Tibial nerve (tissue), 4 donors: Measurements from ENCODE around the gene PAFAH1B2. TPM values are rescaled to one million over a fixed set of nuclear protein-coding genes. Genes with fewer than 3 reads are reported as not detected.
A peak's percentile ranks its signal among the peaks of the same experiment; 100 is the strongest.

Experiments
- DNase-seq, 2 donors: peaks; one replicate each; pipeline ENCODE4 v3.0.0-alpha.2; 2019; ENCODE audit warnings: low spot score in 2 of 2
- H3K27ac ChIP-seq, 4 donors: fragments of 200-600 bp; sonication (generic) in 3 of 4; one replicate each; pipeline ENCODE4 v1.5.1; 2017 to 2019; ENCODE audit warnings: mild to moderate bottlenecking in 1 of 4
- H3K27me3 ChIP-seq, 2 donors: fragments of 200-600 bp; sonication (generic) in 1 of 2; one replicate each; pipeline versions ENCODE4 v1.5.1 to v1.6.0; 2017 to 2019
- H3K36me3 ChIP-seq, 3 donors: fragments of 200-600 bp; sonication (generic); one replicate each; pipeline ENCODE4 v1.5.1; 2018 to 2019
- H3K4me1 ChIP-seq, 4 donors: fragments of 200-600 bp; sonication (generic) in 3 of 4; one replicate each; pipeline ENCODE4 v1.5.1; 2017 to 2019
- H3K4me3 ChIP-seq, 4 donors: fragments of 200-600 bp; sonication (generic) in 3 of 4; one replicate each; pipeline ENCODE4 v1.5.1; 2017 to 2019; ENCODE audit warnings: mild to moderate bottlenecking in 1 of 4, moderate library complexity in 1 of 4
- H3K9me3 ChIP-seq, 4 donors: fragments of 200-600 bp; sonication (generic) in 3 of 4; one replicate each; pipeline ENCODE4 v1.5.1; 2017 to 2019
- EP300 ChIP-seq, 2 donors: sonication (generic); formaldehyde crosslinking; IDR thresholded peaks; one replicate each; pipeline ENCODE4 v1.6.1; 2017; ENCODE audit warnings: antibody characterized with exemption in 2 of 2, mild to moderate bottlenecking in 1 of 2
- POLR2A ChIP-seq, 2 donors: fragments of 450-650 bp; IDR thresholded peaks; one replicate each; pipeline ENCODE4 v1.6.1; 2017; ENCODE audit warnings: antibody characterized with exemption in 2 of 2, mild to moderate bottlenecking in 2 of 2, moderate library complexity in 2 of 2
- WGBS, 2 donors: methylation state at CpG; one replicate each; pipeline ENCODE4 v1.1.5; 2018; 5-methylcytosine and 5-hydroxymethylcytosine counted together
- total RNA-seq, 4 donors: library from RNA; depleted of rRNA; stranded (reverse); fragments of >200 nt; gene quantifications; one replicate each; pipeline ENCODE4 v1.1.0, GENCODE V29; 2016
- TF ChIP-seq, protein P1 (sequence below), 5 experiments: fragments of 200-600 bp in 3 of 5; fragments of 450-650 bp in 2 of 5; sonication (generic) in 3 of 5; IDR thresholded peaks; one replicate each; pipeline ENCODE4 v1.5.1; 2016 to 2019; ENCODE audit warnings: antibody characterized with exemption in 5 of 5, mild to moderate bottlenecking in 3 of 5, moderate library complexity in 2 of 5

Gene PAFAH1B2
- total RNA-seq, 4 donors from 2014 or later = 96.9 to 125 (median 109) TPM

DNA sequence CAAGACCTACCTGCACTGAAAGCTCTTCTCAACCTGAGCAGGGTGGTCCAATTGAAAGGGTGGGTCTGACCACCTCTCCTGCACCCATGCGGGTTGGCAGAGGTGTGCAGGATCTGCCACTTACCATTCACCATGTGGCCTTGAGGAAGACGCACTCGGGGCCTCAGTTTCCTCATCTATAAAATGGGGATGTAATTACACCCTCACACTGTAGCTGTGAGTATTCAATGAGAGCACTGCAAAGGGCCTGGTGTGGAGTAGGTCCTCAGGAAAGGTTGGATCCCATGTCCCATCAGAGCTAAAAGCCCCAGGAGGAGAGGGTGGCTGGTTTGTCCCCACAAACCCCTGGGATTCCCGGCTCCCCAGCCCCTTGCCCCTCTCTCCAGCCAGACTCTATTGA is 54.5 kb downstream of the PAFAH1B2 start:
- WGBS, 2 donors = 59 to 63% methylated on average over 3 to 4 of the region's 4 CpGs
- Histone ChIP-seq H3K36me3 (peaks cover 0 to 67% (median 9%) of the 10 kb centered on the region in 3 donors), H3K4me1 (peaks cover 0 to 53% (median 17%) of the 10 kb centered on the region in 4 donors), H3K9me3 (no peaks in the 10 kb centered on the region), H3K27me3 (no peaks in the 10 kb centered on the region), H3K4me3 (peak overlapping the region; percentile 28 to 60 (median 56)), H3K27ac (peak overlapping the region; percentile 80 to 92 (median 88))
- no peak for DNase-seq
- TF ChIP-seq EP300 (IDR thresholded peaks at IDR 0.05) = no peak
- no peak for TF ChIP-seq POLR2A (IDR thresholded peaks at IDR 0.05)
- TF ChIP-seq, protein P1, sequence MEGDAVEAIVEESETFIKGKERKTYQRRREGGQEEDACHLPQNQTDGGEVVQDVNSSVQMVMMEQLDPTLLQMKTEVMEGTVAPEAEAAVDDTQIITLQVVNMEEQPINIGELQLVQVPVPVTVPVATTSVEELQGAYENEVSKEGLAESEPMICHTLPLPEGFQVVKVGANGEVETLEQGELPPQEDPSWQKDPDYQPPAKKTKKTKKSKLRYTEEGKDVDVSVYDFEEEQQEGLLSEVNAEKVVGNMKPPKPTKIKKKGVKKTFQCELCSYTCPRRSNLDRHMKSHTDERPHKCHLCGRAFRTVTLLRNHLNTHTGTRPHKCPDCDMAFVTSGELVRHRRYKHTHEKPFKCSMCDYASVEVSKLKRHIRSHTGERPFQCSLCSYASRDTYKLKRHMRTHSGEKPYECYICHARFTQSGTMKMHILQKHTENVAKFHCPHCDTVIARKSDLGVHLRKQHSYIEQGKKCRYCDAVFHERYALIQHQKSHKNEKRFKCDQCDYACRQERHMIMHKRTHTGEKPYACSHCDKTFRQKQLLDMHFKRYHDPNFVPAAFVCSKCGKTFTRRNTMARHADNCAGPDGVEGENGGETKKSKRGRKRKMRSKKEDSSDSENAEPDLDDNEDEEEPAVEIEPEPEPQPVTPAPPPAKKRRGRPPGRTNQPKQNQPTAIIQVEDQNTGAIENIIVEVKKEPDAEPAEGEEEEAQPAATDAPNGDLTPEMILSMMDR (IDR thresholded peaks at IDR 0.05) = no peak

DNA sequence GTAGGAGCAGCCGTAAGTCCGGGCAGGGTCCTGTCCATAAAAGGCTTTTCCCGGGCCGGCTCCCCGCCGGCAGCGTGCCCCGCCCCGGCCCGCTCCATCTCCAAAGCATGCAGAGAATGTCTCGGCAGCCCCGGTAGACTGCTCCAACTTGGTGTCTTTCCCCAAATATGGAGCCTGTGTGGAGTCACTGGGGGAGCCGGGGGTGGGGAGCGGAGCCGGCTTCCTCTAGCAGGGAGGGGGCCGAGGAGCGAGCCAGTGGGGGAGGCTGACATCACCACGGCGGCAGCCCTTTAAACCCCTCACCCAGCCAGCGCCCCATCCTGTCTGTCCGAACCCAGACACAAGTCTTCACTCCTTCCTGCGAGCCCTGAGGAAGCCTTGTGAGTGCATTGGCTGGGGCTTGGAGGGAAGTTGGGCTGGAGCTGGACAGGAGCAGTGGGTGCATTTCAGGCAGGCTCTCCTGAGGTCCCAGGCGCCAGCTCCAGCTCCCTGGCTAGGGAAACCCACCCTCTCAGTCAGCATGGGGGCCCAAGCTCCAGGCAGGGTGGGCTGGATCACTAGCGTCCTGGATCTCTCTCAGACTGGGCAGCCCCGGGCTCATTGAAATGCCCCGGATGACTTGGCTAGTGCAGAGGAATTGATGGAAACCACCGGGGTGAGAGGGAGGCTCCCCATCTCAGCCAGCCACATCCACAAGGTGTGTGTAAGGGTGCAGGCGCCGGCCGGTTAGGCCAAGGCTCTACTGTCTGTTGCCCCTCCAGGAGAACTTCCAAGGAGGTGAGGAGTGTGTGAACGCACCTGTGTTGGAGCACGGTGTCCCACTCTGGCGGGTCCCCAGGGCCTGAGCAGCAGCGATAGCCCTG is 55.2 kb downstream of the PAFAH1B2 start, which contains the start of gene TAGLN:
Gene TAGLN, plus strand, starts transcription at position 318 of the 863 bp plus-strand sequence. CDS start 3,644 bp downstream, outside the sequence.
- Histone ChIP-seq H3K4me3 (peak within 1 kb of the TSS; percentile 28 to 60 (median 56)), H3K36me3 (peaks cover 0 to 67% (median 2%) of the 10 kb centered on the region in 3 donors), H3K27ac (peak within 1 kb of the TSS; percentile 80 to 92 (median 88)), H3K27me3 (no peaks in the 10 kb centered on the region), H3K9me3 (no peaks in the 10 kb centered on the region), H3K4me1 (peaks cover 0 to 59% (median 17%) of the 10 kb centered on the region in 4 donors)
- 16 to 32% methylated on average over 22 to 24 of the region's 34 CpGs for WGBS, 2 donors
- peak; percentile 65 to 84 for TF ChIP-seq EP300 (IDR thresholded peaks at IDR 0.05)
- TF ChIP-seq POLR2A (IDR thresholded peaks at IDR 0.05) = peak; percentile 30 to 74
- TF ChIP-seq, protein P1 (IDR thresholded peaks at IDR 0.05) = no peak
- peak; percentile 66 to 71 for DNase-seq

DNA sequence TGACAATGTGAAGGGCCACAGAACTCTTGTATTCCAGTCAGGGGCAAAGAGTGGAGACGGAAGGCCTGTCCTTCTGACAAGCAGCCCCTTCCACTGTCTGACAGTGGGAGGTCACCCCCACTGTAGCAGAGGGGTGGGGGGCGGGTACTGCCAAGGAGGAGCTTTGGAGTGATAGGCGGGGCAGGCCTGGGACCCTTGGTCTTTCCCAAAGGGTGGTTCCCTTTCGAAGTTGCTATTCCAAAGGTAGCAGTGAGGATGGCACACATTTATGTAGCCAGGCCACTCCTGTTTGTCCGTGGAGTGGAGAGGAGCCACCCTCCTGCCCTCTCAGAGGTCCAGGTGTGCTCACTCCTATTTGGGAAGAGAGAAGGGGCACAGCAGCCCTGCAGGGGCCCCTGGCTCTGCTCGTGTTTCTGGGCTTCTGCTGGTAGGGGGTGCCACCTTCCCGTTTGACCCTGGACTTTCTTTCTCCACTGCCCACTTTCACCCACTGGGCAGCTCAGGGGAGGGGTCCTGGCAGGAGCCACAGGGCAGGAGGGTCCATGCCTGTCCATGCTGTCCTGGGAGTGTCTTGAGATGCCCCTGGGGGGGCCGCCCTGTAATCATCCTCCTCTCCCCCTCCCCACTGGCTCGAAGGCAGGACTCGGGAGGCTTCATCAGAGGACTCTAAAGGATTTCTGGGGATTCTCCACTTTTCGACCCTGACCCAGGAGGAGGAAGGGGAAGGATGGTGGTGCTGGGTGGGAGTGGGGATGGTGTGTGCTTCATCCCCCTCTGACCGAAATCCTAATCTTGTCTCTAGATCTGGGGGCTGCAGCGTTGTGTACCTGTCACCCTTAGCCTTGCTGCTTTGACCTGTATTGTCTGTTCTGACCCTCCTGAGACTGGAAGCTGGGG is 56.1 kb downstream of the PAFAH1B2 start:
- 46 to 48% methylated on average over 10 to 13 of the region's 13 CpGs for WGBS, 2 donors

DNA sequence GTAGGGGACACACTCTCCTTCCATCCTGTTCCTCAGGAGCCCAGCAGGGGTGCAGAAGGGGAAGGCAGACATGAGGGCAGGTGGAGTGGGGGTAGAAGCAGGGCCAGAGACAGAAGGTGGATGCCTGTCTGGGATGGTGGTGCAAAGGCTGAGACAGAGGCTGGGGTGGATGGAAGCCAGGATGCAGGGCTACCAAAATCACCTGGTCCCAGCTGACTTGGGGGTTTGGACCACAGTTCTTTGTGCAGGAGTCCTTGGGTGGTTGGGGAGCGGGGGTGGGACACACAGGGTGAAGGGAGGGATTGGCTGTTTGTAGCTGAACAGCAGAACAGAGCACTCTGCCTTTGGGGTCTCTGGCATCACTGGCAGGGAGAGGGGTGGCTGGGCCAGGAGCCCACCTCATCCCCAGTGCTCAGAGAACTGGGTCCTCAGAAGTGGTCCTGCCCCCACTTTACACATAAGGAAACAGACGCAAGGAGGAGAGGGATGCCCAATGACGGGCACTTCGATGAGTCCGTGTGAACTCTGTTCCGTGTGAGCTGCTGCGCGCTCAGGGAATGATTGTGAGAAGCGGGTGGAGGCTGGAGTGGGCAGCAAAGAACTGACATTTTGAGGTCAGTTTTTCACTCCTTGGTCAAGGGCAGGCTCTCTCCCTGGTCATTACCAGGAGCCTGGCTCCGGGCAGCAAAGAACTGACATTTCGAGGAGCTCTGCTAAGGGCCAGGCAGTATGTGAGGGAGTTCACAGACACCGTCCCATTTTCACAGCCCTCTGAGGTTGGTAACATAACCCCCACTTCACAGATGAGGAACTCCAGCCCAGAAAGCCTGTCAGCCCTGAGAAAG is 56.9 kb downstream of the PAFAH1B2 start:
- peaks cover 0 to 67% (median 0%) of the 10 kb centered on the region in 3 donors for H3K36me3 ChIP-seq

More for the DNA sequence above, 56.1 kb downstream of the PAFAH1B2 start:
- no peak for TF ChIP-seq EP300 (IDR thresholded peaks at IDR 0.05)
- TF ChIP-seq POLR2A (IDR thresholded peaks at IDR 0.05) = peak in 1 of 2 donors; percentile 31
- TF ChIP-seq, protein P1 (IDR thresholded peaks at IDR 0.05) = no peak
- DNase-seq = no peak
- peaks cover 0 to 70% (median 0%) of the 10 kb centered on the region in 3 donors for H3K36me3 ChIP-seq
- H3K9me3 ChIP-seq = no peaks in the 10 kb centered on the region
- H3K4me3 ChIP-seq = peak overlapping the region; percentile 28 to 60 (median 56)
- H3K4me1 ChIP-seq = peaks cover 0 to 63% (median 17%) of the 10 kb centered on the region in 4 donors
- peak overlapping the region; percentile 80 to 92 (median 88) for H3K27ac ChIP-seq
- no peaks in the 10 kb centered on the region for H3K27me3 ChIP-seq

More for the DNA sequence above, 56.9 kb downstream of the PAFAH1B2 start:
- Histone ChIP-seq H3K9me3 (no peaks in the 10 kb centered on the region), H3K27me3 (no peaks in the 10 kb centered on the region), H3K4me3 (peak overlapping the region; percentile 28 to 60 (median 56)), H3K27ac (peak overlapping the region; percentile 80 to 92 (median 88)), H3K4me1 (peaks cover 0 to 67% (median 17%) of the 10 kb centered on the region in 4 donors)
- WGBS, 2 donors = 40 to 53% methylated on average over 12 of the region's 12 CpGs
- no peak for DNase-seq
- TF ChIP-seq, protein P1 (IDR thresholded peaks at IDR 0.05) = no peak
- TF ChIP-seq POLR2A (IDR thresholded peaks at IDR 0.05) (no peak), EP300 (IDR thresholded peaks at IDR 0.05) (no peak)
